Measurements from ENCODE around the gene FLACC1.
"Not testable (repeated sequence)": the region's sequence is repeated elsewhere in the genome, so short reads cannot be mapped to it uniquely, and the experiment has no call there.

Gene FLACC1

GRCh38 chr2:201357221-201357620 is at the start of gene FLACC1:
Gene FLACC1 (minus strand): TSS chr2:201357345. CDS start chr2:201351404, 5,941 bp downstream.
- no peak for DNase-seq

DNA sequence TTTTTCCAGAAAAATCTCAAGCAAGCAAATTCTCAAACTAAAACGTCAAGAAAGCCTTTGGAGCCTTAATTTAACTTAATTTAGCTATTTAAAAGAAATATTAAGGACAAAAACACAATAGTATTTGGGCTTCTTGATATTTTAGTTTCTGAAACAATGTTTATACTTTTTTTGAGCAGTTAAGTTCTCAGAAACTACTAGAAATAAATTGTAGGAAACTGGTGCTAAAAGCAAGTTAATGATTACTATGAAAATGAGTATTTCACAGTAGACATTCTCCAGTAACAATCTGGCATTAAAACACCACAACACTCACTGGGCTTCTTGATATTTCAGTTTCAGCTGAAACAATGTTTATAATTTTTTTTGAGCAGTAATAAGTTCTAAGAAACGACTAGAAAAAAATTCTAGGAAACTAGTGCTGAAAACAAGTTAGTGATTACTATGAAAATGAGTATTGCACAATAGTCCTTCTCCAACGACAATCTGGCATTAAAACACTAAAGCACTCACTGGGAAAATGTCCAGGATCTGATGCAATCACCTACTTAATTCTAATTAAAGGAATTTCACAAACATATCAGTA is 49.0 kb upstream of the FLACC1 start:
- DNase-seq = no peak

GRCh38 chr2:201404699-201405280 is 47.6 kb upstream of the FLACC1 start:
- DNase-seq = no peak

DNA sequence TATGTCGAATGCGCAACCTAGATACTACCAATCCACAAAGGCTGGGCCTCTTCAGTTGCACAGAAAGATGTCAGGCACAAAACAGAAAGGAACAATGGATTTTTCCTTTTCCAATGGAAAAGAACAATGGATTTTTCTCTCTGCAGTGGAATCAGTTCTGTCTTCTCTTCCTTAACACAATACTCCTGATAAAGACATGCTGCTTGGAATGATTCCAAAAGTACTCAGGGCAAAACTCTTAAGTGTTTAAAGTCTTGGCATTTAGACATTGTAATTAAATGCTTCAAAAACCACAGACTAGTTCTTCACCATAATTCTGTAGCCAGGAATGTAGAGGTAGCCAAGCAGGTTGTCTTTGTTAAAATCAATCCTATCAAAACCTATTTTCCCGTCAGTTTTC is 46.7 kb upstream of the FLACC1 start:
- no peak for DNase-seq

DNA sequence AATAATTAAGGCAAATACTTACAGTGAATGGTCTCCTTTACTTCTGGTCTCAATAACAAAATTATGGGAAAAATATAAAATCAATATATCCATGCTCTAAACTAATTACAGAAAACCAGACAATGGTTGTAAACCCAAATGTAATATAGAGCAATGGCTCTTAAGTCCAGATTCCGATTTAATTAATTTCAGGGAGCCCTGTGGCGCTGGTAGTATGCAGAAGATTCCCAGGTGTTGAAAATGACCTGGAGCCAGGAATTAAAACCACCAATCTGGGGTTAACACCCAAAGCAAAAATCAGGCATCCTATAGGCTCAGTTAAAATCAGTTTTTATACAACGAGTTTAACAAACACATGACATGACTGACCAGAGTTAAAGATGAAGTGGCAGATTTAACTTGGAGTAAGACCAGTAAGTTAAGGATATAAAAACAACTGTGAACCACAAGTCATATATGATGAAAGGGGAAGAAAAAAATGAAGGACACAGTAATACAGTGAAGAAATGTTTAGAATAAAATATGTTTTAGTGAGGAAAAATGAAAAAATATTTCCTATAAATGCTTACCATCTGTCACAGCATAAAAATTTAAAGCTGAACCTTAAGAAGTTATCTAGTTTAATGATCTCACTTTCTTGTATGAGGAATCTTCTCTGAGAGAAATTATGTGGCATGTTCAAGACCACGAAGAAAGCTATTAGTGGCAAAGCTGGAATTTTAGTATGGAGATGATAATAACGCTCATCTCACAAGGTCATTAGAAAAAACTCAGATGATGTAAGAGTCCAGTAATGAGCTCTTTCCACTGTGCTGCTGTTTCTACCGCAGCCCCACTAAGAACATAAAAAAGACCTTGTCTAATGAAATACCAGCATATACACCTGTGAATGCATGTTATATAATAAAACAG is 45.8 kb upstream of the FLACC1 start:
- no peak for DNase-seq

- no peak for DNase-seq
Measured at GRCh38 chr2:201401815-201402214, 44.7 kb upstream of the FLACC1 start.

GRCh38 chr2:201396595-201396994 is 39.5 kb upstream of the FLACC1 start:
- no peak for DNase-seq

- DNase-seq = no peak
Measured at GRCh38 chr2:201383136-201383535, 26.0 kb upstream of the FLACC1 start.

GRCh38 chr2:201378496-201379397 is 21.6 kb upstream of the FLACC1 start:
- no peak for DNase-seq

DNA sequence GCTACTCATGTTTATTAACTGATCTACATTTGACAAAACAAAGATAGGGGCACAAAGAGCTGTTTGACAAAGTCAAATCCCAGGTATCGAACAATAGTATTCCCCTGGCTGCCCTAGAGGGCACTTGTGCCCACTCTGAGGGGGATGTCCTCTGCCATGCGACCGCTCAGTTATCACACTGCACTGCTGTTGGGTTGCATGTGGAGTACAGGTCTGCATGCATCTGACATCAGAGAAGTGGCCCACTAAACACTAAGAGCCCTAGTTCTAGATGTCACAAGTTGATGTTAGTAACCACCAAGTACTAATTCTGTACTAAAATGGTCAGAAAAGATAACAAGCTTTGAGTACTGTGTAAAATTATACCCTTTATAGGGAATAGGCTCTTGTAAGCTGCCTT is 20.1 kb upstream of the FLACC1 start:
- no peak for DNase-seq

DNA sequence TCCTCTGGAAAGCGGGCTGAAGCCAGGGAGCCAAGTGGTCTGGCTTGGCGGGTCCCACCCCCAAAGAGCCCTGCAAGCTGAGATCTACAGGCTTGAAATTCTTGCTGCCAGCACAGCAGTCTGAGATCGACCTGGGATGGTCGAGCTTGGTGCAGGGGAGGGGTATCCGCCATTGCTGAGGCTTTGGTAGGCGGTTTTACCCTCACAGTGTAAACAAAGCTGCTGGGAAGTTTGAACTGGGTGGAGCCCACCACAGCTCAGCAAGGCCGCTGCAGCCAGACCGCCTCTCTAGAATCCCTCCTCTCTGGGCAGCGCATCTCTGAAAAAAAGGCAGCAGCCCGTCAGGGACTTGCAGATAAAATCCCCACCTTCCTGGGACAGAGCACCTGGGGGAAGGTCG is 12.6 kb upstream of the FLACC1 start:
- no peak for DNase-seq

DNA sequence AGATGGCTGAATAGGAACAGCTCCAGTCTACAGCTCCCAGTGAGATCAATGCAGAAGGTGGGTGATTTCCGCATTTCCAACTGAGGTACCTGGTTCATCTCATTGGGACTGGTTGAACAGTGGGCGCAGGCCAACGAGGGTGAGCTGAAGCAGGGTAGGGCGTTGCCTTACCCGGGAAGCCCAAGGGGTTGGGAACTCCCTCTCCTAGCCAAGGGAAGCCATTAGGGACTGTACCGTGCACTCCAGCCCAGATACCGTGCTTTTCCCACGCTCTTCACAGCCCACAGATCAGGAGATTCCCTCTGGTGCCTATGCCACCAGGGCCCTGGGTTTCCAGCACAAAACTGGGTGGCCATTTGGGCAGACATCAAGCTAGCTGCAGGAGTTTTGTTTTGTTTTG is 12.2 kb upstream of the FLACC1 start:
- DNase-seq = not testable (repeated sequence)

GRCh38 chr2:201366146-201366545 is 9.0 kb upstream of the FLACC1 start:
- DNase-seq = no peak

- DNase-seq = no peak
Measured at GRCh38 chr2:201363857-201364560, 6.9 kb upstream of the FLACC1 start.

DNA sequence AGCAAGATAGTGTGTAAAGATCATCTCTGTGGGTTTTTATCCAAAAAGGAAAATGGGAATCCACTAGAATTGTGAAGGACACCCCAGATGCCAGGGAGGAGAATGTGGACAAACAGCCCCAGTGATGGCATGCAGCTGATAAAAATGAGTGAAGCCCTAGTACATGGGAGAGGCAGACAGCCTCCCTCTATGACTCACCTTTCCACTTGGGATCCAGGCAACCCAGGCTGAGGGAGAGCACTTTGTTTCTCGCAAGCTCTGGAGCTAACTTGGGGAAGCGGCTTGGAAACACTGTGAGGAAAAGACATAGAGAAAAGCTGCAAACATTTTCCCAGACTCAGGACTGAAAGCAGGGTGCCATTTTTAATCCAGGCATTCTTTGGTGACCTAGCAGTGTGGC is 5.3 kb upstream of the FLACC1 start:
- DNase-seq = no peak

DNA sequence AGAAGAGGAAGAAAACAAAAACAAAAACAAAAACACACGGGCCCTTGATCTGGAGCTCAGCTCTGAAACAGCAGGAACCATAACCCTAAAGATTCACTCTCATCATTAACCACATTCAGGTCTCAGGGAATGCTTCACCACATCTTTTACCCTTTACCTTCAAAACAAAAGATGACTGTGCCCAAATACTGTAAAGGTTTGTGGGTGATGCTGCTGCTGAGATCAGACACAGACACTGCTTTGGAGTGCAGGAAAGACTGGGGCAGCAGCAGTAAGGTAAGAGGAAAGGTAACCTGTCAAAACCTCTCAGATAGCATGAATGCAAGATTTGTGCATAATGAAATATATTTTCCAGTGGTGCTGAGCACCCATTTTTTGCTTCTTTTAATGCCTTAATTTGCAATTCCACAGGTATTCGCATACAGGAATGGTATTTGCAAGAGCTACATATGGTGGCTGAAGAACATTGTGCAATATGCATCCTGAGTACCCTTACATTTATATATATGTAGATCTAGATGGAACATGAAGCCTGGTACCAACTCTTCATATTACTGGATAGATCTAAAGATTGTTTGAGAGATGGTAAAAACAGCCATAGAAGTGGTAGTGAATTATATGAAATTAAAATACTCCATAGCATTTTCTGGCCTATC is 4.1 kb upstream of the FLACC1 start:
- no peak for DNase-seq

DNA sequence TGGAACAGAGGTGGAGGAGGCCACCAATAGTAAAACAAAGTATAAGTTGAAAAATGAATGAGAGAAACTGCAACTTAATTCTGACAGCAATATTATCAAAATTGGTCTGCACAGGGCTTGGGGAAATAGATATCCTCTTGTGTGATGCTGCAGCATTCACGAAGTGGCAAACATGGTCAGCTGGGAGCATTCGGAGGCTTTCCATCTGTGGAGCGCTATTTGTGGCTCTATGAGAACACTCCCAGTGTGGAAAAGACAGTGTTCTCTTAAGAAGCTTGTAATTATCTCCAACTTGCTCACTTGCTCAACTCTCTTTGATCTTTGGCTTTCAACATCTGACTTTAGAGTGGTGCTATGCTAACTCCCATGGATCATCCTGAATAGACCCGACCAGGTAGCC is 3.1 kb upstream of the FLACC1 start:
- DNase-seq = no peak

- DNase-seq = no peak
Measured at GRCh38 chr2:201358684-201359083, 1.5 kb upstream of the FLACC1 start.

DNA sequence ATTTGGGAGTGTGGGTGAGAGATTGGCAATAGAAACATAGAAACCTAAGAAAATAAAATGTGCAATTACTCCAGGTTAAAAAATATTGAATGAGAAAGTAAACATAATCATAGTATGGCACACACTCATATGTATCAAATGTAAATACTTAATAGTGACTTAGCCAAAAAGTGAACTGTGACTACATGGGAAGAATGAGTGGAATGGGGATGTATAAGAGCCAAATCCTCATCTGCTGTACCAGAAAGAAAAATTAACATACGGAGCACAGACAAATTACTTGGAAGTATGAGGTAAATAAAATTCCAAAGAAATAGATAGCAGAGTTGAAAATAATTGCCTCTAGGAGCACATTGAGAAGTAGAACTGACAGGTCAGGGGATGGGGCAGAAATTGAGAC is 4.0 kb downstream of the FLACC1 start:
- no peak for DNase-seq

- no peak for DNase-seq
Measured at GRCh38 chr2:201350879-201351278, 6.3 kb downstream of the FLACC1 start.

GRCh38 chr2:201349601-201350000 is 7.5 kb downstream of the FLACC1 start:
- no peak for DNase-seq

DNA sequence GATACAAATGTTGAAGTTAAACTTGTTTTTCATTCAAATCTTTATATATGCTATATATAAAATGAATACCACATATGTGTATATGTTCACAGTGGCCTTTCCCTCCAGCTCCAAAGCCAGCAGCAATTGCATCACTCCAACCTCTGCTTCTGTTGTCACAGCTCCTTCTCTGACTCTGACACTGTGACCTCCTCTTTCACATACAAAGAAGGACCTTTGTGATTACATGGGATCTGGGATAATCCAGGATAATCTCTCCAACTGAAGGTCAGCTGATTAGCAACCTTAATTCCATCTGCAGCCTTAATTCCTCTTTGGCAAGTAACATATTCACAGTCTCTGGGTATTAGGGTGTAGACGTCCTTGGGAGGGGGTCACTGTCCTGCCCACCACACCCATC is 8.4 kb downstream of the FLACC1 start:
- DNase-seq = no peak

All from right forelimb (tissue), 1 donor.